ENCODE measurements around the gene KIAA0408. TPM values are rescaled to one million over a fixed set of nuclear protein-coding genes. Genes with fewer than 3 reads are reported as not detected.

Gene KIAA0408
- total and polyA plus RNA-seq, 9 of the 15 experiments (the other 6 are each of a cell fraction or from before 2014, with no cell fraction given) = 0.11 TPM; not detected in 8

GRCh38 chr6:127481628-127482027 is 22.4 kb upstream of the KIAA0408 start:
- in situ Hi-C loops (cut with MboI) = no loop called here
- DNase-seq (ENCODE audit: extremely low read depth in 1 of 4, low spot score in 3 of 4) = no peak
- intact Hi-C loops (cut with micrococcal nuclease) = no loop called here
- Histone ChIP-seq H3K4me1 (replicated peaks in 1 of 2; ENCODE audit: control insufficient read depth in 2 of 2, insufficient read depth in 2 of 2, low read length in 2 of 2) (no peaks in the 10 kb centered on the region), H3K79me2 (ENCODE audit: control insufficient read depth, insufficient read depth, low read length) (no peaks in the 10 kb centered on the region), H3K9me3 (replicated peaks; ENCODE audit: control insufficient read depth, insufficient read depth, low read depth, low read length) (no peaks in the 10 kb centered on the region), H3K36me3 (ENCODE audit: control insufficient read depth, insufficient read depth, low read length) (no peaks in the 10 kb centered on the region), H3K27me3 (ENCODE audit: control insufficient read depth in 2 of 2, insufficient read depth in 2 of 2, low read length in 2 of 2) (no peaks in the 10 kb centered on the region), H3K4me3 (no peak overlapping the region), H2AFZ (ENCODE audit: low read depth, low read length) (no peak overlapping the region), H3K9me1 (ENCODE audit: control insufficient read depth, insufficient read depth, low read length) (no peaks in the 10 kb centered on the region), H3K4me2 (ENCODE audit: insufficient read depth, low read length) (no peak overlapping the region), H4K20me1 (replicated peaks; ENCODE audit: control insufficient read depth, insufficient read depth, low read length) (no peaks in the 10 kb centered on the region), H3K9ac (ENCODE audit: insufficient read depth in 1 of 2, low read depth in 2 of 2, low read length in 2 of 2) (no peak overlapping the region), H3K27ac (ENCODE audit: extremely low read depth, low read depth, low read length) (no peak overlapping the region)
- ATAC-seq = no peak
- WGBS (ENCODE audit: insufficient coverage, low coverage, missing lambda C conversion rate) = 0% methylated on average over 4 of the region's 4 CpGs
- no peak for FAIRE-seq
- POLR2A ChIA-PET = no interaction called here
- no TSS peak for BruUV-seq (replicated peaks)
- CTCF ChIA-PET (ENCODE audit: low intra/inter-chr PET ratio) = no interaction called here
- TF ChIP-seq PHB (CRISPR knock-in tag; IDR thresholded peaks at IDR 0.05) (no peak), ZKSCAN8 (CRISPR knock-in tag; IDR thresholded peaks at IDR 0.05) (no peak), DIDO1 (tag; IDR thresholded peaks at IDR 0.05; ENCODE audit: low read depth) (no peak), TFAP4 (CRISPR knock-in tag; IDR thresholded peaks at IDR 0.05; ENCODE audit: borderline replicate concordance) (no peak), TRIM28 (IDR thresholded peaks at IDR 0.05) (no peak), BRF1 (IDR thresholded peaks at IDR 0.05; ENCODE audit: borderline replicate concordance, extremely low read depth, insufficient read length) (no peak), REST (IDR thresholded peaks at IDR 0.05; ENCODE audit: borderline replicate concordance) (no peak), REST (CRISPR knock-in tag; IDR thresholded peaks at IDR 0.05; ENCODE audit: low read depth) (no peak), ZNF316 (IDR thresholded peaks at IDR 0.05) (no peak), ZNF140 (CRISPR knock-in tag; IDR thresholded peaks at IDR 0.05) (no peak), SRSF9 (IDR thresholded peaks at IDR 0.05; ENCODE audit: borderline replicate concordance, low read depth, low read length) (no peak), KLF10 (CRISPR knock-in tag; IDR thresholded peaks at IDR 0.05) (no peak), CBX8 (IDR thresholded peaks at IDR 0.05; ENCODE audit: borderline replicate concordance, extremely low read depth, low read depth, low read length, poor library complexity, severe bottlenecking) (no peak), IRF2 (CRISPR knock-in tag; IDR thresholded peaks at IDR 0.05) (no peak), PRPF4 (IDR thresholded peaks at IDR 0.05; ENCODE audit: insufficient read depth, low read depth, low read length, poor library complexity, severe bottlenecking) (no peak), GATAD2B (IDR thresholded peaks at IDR 0.05; ENCODE audit: borderline replicate concordance) (no peak), MCM3 (IDR thresholded peaks at IDR 0.05) (no peak)
